OCI-LY1 (cell line): ENCODE measurements around the gene ATAD5.

ENCODE experiments used
- H2AFZ ChIP-seq: fragments of 200-600 bp; sonication (generic), shearing (Covaris generic); 2 replicates; pipeline ENCODE4 v1.6.0; 2014; ENCODE audit warnings: antibody characterized with exemption, mild to moderate bottlenecking, low read length
- H3F3A ChIP-seq: fragments of 200-600 bp; sonication (generic), shearing (Covaris generic); 2 replicates; pipeline ENCODE4 v1.6.0; 2014; ENCODE audit warnings: mild to moderate bottlenecking, antibody characterized with exemption, low read length, moderate library complexity; ENCODE audit not compliant: insufficient read depth
- H3K27ac ChIP-seq: fragments of 200-600 bp; sonication (generic); 2 replicates; pipeline ENCODE4 v1.5.1; 2014; ENCODE audit warnings: low read length, mixed run types, mild to moderate bottlenecking, low read depth; ENCODE audit not compliant: poor library complexity, severe bottlenecking
- H3K27me3 ChIP-seq: fragments of 200-600 bp; sonication (generic); 2 replicates; pipeline ENCODE4 v1.6.0; 2014; ENCODE audit warnings: antibody characterized with exemption, mild to moderate bottlenecking, low read length, moderate library complexity; ENCODE audit not compliant: insufficient read depth
- H3K36me3 ChIP-seq: fragments of 200-600 bp; sonication (generic); 2 replicates; pipeline ENCODE4 v1.6.1; 2014; ENCODE audit warnings: mild to moderate bottlenecking, antibody characterized with exemption, low read length, moderate library complexity, mixed read lengths; ENCODE audit not compliant: insufficient read depth
- H3K4me1 ChIP-seq: fragments of 200-600 bp; sonication (generic); 2 replicates; pipeline ENCODE4 v1.5.1; 2014; ENCODE audit warnings: mild to moderate bottlenecking, low read length, moderate library complexity; ENCODE audit not compliant: insufficient read depth, severe bottlenecking
- H3K4me2 ChIP-seq: fragments of 200-600 bp; sonication (generic), shearing (Covaris generic); 2 replicates; pipeline ENCODE4 v1.6.1; 2014; ENCODE audit warnings: low read length
- H3K4me3 ChIP-seq: fragments of 200-600 bp; sonication (generic); 2 replicates; pipeline ENCODE4 v1.5.1; 2014; ENCODE audit warnings: low read length, low read depth, mild to moderate bottlenecking, mixed read lengths; ENCODE audit not compliant: poor library complexity, severe bottlenecking
- H3K79me2 ChIP-seq: fragments of 200-600 bp; shearing (Covaris generic); 2 replicates; pipeline ENCODE4 v1.6.1; 2016; ENCODE audit warnings: mixed run types, low read length, mixed read lengths; ENCODE audit not compliant: insufficient read depth
- H3K9ac ChIP-seq: fragments of 200-600 bp; sonication (generic), shearing (Covaris generic); 2 replicates; pipeline ENCODE4 v1.6.1; 2014; ENCODE audit warnings: mild to moderate bottlenecking, low read length, mixed read lengths
- H3K9me2 ChIP-seq: fragments of 200-600 bp; sonication (generic), shearing (Covaris generic); 2 replicates; pipeline ENCODE4 v1.6.1; 2014; ENCODE audit warnings: low read depth, mild to moderate bottlenecking, low read length, mixed read lengths
- H3K9me3 ChIP-seq: fragments of 200-600 bp; shearing (Covaris generic); 2 replicates; pipeline ENCODE4 v1.6.1; 2014; ENCODE audit warnings: low read length, mixed read lengths
- H4K20me1 ChIP-seq: fragments of 200-600 bp; sonication (generic), shearing (Covaris generic); 2 replicates; pipeline ENCODE4 v1.6.0; 2016; ENCODE audit warnings: mild to moderate bottlenecking, low read length; ENCODE audit not compliant: insufficient read depth
- EZH2 ChIP-seq: fragments of 200-600 bp; sonication (generic), shearing (Covaris generic); IDR thresholded peaks from 2 replicates; pipeline ENCODE4 v1.8.0; 2017; ENCODE audit warnings: borderline replicate concordance, mixed run types, mild to moderate bottlenecking, antibody characterized with exemption, low read length, moderate library complexity, mixed read lengths
- TF ChIP-seq, protein P1 (sequence below): fragments of 200-600 bp; sonication (generic), shearing (Covaris generic); IDR thresholded peaks from 2 replicates; pipeline ENCODE4 v1.5.1; 2017; ENCODE audit warnings: mild to moderate bottlenecking, antibody characterized with exemption, low read length, moderate library complexity, mixed read lengths

Gene ATAD5

DNA sequence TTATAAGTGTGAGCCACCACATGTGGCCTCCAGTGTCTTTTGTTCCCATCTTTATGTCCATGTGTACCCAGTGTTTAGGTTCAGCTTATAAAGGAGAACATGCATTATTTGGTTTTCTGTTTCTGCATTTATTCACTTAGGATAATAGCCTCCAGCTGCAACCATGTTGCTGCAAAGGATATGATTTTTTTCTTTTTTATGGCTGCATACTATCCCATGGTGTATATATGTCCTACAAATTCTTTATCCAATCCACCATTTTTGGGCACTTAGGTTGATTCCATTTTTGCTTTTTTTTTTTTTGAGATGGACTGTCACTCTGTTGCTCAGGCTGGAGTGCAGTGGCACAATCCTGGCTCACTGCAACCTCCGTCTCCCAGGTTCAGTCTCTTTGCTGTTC, 32.9 kb downstream of the ATAD5 start:
- Histone ChIP-seq H3K4me3 (no peak overlapping the region), H3K4me1 (no peaks in the 10 kb centered on the region), H3K9me3 (no peaks in the 10 kb centered on the region), H4K20me1 (no peaks in the 10 kb centered on the region), H3K4me2 (no peak overlapping the region), H3F3A (no peaks in the 10 kb centered on the region; the same call in 1 of the 2 replicates), H3K27ac (no peak overlapping the region), H3K27me3 (no peaks in the 10 kb centered on the region), H3K36me3 (peaks cover 78% of the 10 kb centered on the region), H3K9me2 (no peaks in the 10 kb centered on the region), H2AFZ (no peak overlapping the region), H3K79me2 (no peaks in the 10 kb centered on the region), H3K9ac (no peak overlapping the region)
- TF ChIP-seq EZH2: no peak
- TF ChIP-seq, protein P1, sequence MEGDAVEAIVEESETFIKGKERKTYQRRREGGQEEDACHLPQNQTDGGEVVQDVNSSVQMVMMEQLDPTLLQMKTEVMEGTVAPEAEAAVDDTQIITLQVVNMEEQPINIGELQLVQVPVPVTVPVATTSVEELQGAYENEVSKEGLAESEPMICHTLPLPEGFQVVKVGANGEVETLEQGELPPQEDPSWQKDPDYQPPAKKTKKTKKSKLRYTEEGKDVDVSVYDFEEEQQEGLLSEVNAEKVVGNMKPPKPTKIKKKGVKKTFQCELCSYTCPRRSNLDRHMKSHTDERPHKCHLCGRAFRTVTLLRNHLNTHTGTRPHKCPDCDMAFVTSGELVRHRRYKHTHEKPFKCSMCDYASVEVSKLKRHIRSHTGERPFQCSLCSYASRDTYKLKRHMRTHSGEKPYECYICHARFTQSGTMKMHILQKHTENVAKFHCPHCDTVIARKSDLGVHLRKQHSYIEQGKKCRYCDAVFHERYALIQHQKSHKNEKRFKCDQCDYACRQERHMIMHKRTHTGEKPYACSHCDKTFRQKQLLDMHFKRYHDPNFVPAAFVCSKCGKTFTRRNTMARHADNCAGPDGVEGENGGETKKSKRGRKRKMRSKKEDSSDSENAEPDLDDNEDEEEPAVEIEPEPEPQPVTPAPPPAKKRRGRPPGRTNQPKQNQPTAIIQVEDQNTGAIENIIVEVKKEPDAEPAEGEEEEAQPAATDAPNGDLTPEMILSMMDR: no peak

DNA sequence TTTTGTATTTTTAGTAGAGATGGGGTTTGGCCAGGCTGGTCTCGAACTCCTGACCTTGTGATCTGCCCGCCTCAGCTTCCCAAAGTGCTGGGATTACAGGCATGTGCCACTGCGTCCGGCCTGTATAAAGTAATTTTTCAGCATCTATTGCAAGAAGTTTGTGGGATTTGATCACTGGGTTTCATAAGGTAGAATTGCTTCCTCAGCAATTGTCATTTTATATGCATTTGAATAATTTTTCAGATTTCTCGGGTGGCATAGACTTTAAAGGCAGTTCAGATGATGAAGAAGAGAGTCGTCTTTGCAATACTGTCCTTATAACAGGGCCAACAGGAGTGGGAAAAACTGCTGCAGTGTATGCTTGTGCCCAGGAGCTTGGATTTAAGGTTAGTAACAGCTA, 37.2 kb downstream of the ATAD5 start:
- no peak overlapping the region for H3K27ac ChIP-seq
- H3K4me3 ChIP-seq: no peak overlapping the region
- no peaks in the 10 kb centered on the region for H3K79me2 ChIP-seq
- no peak overlapping the region for H2AFZ ChIP-seq
- H4K20me1 ChIP-seq: no peaks in the 10 kb centered on the region
- no peaks in the 10 kb centered on the region for H3K4me1 ChIP-seq
- TF ChIP-seq EZH2: no peak
- TF ChIP-seq, protein P1: no peak
- no peaks in the 10 kb centered on the region for H3K27me3 ChIP-seq
- H3K9ac ChIP-seq: no peak overlapping the region
- H3F3A ChIP-seq: no peaks in the 10 kb centered on the region
- H3K9me2 ChIP-seq: no peaks in the 10 kb centered on the region
- no peaks in the 10 kb centered on the region for H3K9me3 ChIP-seq
- H3K4me2 ChIP-seq: no peak overlapping the region
- H3K36me3 ChIP-seq: peaks cover 78% of the 10 kb centered on the region

GRCh38 chr17:30886187-30886586, 54.4 kb downstream of the ATAD5 start:
- Histone ChIP-seq H3K79me2 (no peaks in the 10 kb centered on the region), H4K20me1 (no peaks in the 10 kb centered on the region), H3F3A (no peaks in the 10 kb centered on the region), H3K27me3 (no peaks in the 10 kb centered on the region), H3K4me3 (no peak overlapping the region), H3K4me2 (no peak overlapping the region), H3K4me1 (no peaks in the 10 kb centered on the region), H3K9ac (no peak overlapping the region), H3K9me2 (no peaks in the 10 kb centered on the region), H2AFZ (no peak overlapping the region), H3K36me3 (peaks cover 43% of the 10 kb centered on the region), H3K27ac (no peak overlapping the region), H3K9me3 (no peaks in the 10 kb centered on the region)
- TF ChIP-seq, protein P1: no peak
- TF ChIP-seq EZH2: no peak
